IMR-90 (cell line): ENCODE data around the gene TECPR2. TPM values are rescaled to one million over a fixed set of nuclear protein-coding genes. Genes with fewer than 3 reads are reported as not detected.

Source experiments
- ATAC-seq: fragments of 200-7000 bp; cut with Tn5 transposase; 2 replicates; pipeline ENCODE4 v1.9.1; 2020; ENCODE audit warnings: low read depth, mild to moderate bottlenecking, moderate library complexity
- BruUV-seq: library from RNA; stranded (reverse); fragments of 400-500 nt; replicated peaks from 2 replicates; lab custom pipeline; 2021; lab: Mats Ljungman, UMichigan
- CTCF ChIA-PET: fragments of 300-600 bp; formaldehyde crosslinking; extraction: SDS; loops from one replicate; lab custom pipeline; 2021; ENCODE audit warnings: antibody characterized with exemption; lab: Yijun Ruan, JAX
- POLR2A ChIA-PET: fragments of 300-600 bp; sonication (Branson Sonifier 250); formaldehyde crosslinking; loops from one replicate; lab custom pipeline; 2022; ENCODE audit warnings: antibody characterized with exemption; ENCODE audit not compliant: unreplicated experiment; lab: Charles Lee
- DNase-seq: peaks from one replicate; pipeline ENCODE4 v3.0.0; 2013
- H2AFZ ChIP-seq: replicated peaks from 2 replicates; pipeline ENCODE3; 2013; ENCODE audit warnings: low read length, mild to moderate bottlenecking; ENCODE audit not compliant: poor library complexity
- H2AK5ac ChIP-seq: 2 replicates; pipeline ENCODE4 v1.6.1; 2013; ENCODE audit warnings: low read depth, low read length, inconsistent platforms
- H2AK9ac ChIP-seq: replicated peaks from 2 replicates; pipeline ENCODE3; 2013; ENCODE audit warnings: mild to moderate bottlenecking, low read depth, low read length, moderate library complexity; ENCODE audit not compliant: poor library complexity
- H2BK120ac ChIP-seq: 2 replicates; pipeline ENCODE4 v1.6.1; 2013; ENCODE audit warnings: low read depth, low read length, inconsistent platforms
- H2BK15ac ChIP-seq: 3 replicates; pipeline ENCODE4 v1.6.1; 2013; ENCODE audit warnings: low read depth, low read length, inconsistent platforms
- H2BK20ac ChIP-seq: 2 replicates; pipeline ENCODE4 v1.6.1; 2013; ENCODE audit warnings: low read depth, mild to moderate bottlenecking, inconsistent platforms, low read length, moderate library complexity
- H2BK5ac ChIP-seq: 2 replicates; pipeline ENCODE4 v1.6.1; 2013; ENCODE audit warnings: mild to moderate bottlenecking, low read depth, low read length, inconsistent platforms; ENCODE audit not compliant: poor library complexity, severe bottlenecking
- H3K14ac ChIP-seq: replicated peaks from 2 replicates; pipeline ENCODE4 v1.6.1; 2013; ENCODE audit warnings: low read depth, low read length, inconsistent platforms
- H3K18ac ChIP-seq: 2 replicates; pipeline ENCODE4 v1.6.1; 2013; ENCODE audit warnings: low read depth, low read length, control low read depth
- H3K23ac ChIP-seq: 2 replicates; pipeline ENCODE4 v1.6.1; 2013; ENCODE audit warnings: low read depth, low read length, inconsistent platforms
- H3K27ac ChIP-seq: 2 replicates; pipeline ENCODE4 v1.5.1; 2013; ENCODE audit warnings: mild to moderate bottlenecking, control low read depth, low read length; ENCODE audit not compliant: insufficient read depth
- H3K27me3 ChIP-seq: 2 replicates; pipeline ENCODE4 v1.6.1; 2013; ENCODE audit warnings: low read length; ENCODE audit not compliant: control insufficient read depth, insufficient read depth
- H3K36me3 ChIP-seq: 2 replicates; pipeline ENCODE4 v1.6.1; 2013; ENCODE audit warnings: low read length, mixed read lengths; ENCODE audit not compliant: control insufficient read depth, insufficient read depth
- H3K4ac ChIP-seq: 2 replicates; pipeline ENCODE4 v1.6.1; 2013; ENCODE audit warnings: low read depth, low read length, inconsistent platforms
- H3K4me1 ChIP-seq: 2 replicates; pipeline ENCODE4 v1.6.1; 2013; ENCODE audit warnings: low read length, mixed read lengths; ENCODE audit not compliant: control insufficient read depth, insufficient read depth
- H3K4me2 ChIP-seq: 2 replicates; pipeline ENCODE4 v1.6.1; 2013; ENCODE audit warnings: low read depth, mild to moderate bottlenecking, control low read depth, low read length, moderate library complexity
- H3K4me3 ChIP-seq: 2 replicates; pipeline ENCODE4 v1.5.1; 2013; ENCODE audit warnings: low read depth, mild to moderate bottlenecking, control low read depth, low read length, moderate library complexity; ENCODE audit not compliant: insufficient read depth
- H3K56ac ChIP-seq: 2 replicates; pipeline ENCODE4 v1.6.1; 2013; ENCODE audit warnings: low read length, inconsistent platforms; ENCODE audit not compliant: insufficient read depth; ENCODE audit errors: extremely low read depth
- H3K79me1 ChIP-seq, 2 experiments: 2 replicates each; pipeline ENCODE4 v1.6.1; 2013; ENCODE audit warnings: low read length in 2 of 2, inconsistent platforms in 1 of 2, low read depth in 1 of 2
- H3K9ac ChIP-seq: 2 replicates; pipeline ENCODE4 v1.6.1; 2013; ENCODE audit warnings: low read depth, low read length, control low read depth
- H3K9me1 ChIP-seq: 2 replicates; pipeline ENCODE4 v1.6.1; 2013; ENCODE audit warnings: low read length, inconsistent platforms; ENCODE audit not compliant: insufficient read depth
- H3K9me3 ChIP-seq: 2 replicates; pipeline ENCODE4 v1.6.1; 2013; ENCODE audit warnings: low read length; ENCODE audit not compliant: control insufficient read depth, insufficient read depth
- H4K20me1 ChIP-seq: 2 replicates; pipeline ENCODE4 v1.6.1; 2013; ENCODE audit warnings: low read length, inconsistent platforms; ENCODE audit not compliant: insufficient read depth
- H4K5ac ChIP-seq: 2 replicates; pipeline ENCODE4 v1.6.1; 2013; ENCODE audit warnings: mild to moderate bottlenecking, low read depth, low read length, control low read depth
- H4K8ac ChIP-seq, 2 experiments: 2 replicates each; pipeline ENCODE4 v1.6.1; 2013; ENCODE audit warnings: low read depth in 2 of 2, low read length in 2 of 2, control low read depth in 1 of 2, inconsistent platforms in 1 of 2
- H4K91ac ChIP-seq: 2 replicates; pipeline ENCODE4 v1.6.1; 2013; ENCODE audit warnings: low read depth, low read length, inconsistent platforms; ENCODE audit not compliant: insufficient read depth
- CHD1 ChIP-seq: IDR thresholded peaks from 2 replicates; pipeline ENCODE4 v1.6.1; 2012; ENCODE audit warnings: low read depth, low read length, improper control_type of control experiment
- FOS ChIP-seq: fragments of 150-350 bp; IDR thresholded peaks from 2 replicates; pipeline ENCODE4 v1.6.1; 2016; ENCODE audit warnings: low read depth, low read length
- MAZ ChIP-seq: IDR thresholded peaks from 2 replicates; pipeline ENCODE4 v1.6.1; 2012; ENCODE audit warnings: low read depth, mild to moderate bottlenecking, low read length, improper control_type of control experiment, moderate library complexity, borderline replicate concordance
- RAD21 ChIP-seq: IDR thresholded peaks from 2 replicates; pipeline ENCODE4 v1.6.1; 2012; ENCODE audit warnings: low read length, improper control_type of control experiment
- RFX5 ChIP-seq: IDR thresholded peaks from 2 replicates; pipeline ENCODE4 v1.8.0; 2012; ENCODE audit warnings: low read depth, mild to moderate bottlenecking, low read length, moderate library complexity
- SMC3 ChIP-seq: fragments of 150-350 bp; IDR thresholded peaks from 2 replicates; pipeline ENCODE4 v1.6.1; 2016; ENCODE audit warnings: low read depth, mild to moderate bottlenecking, antibody characterized with exemption, low read length, moderate library complexity
- WGBS, 2 experiments: methylation state at CpG; one replicate each; pipeline versions ENCODE4 v1.1.5 to v1.1.7; 2013; ENCODE audit warnings: missing lambda C conversion rate in 2 of 2; ENCODE audit not compliant: insufficient read length in 1 of 2; ENCODE audit errors: extremely low coverage in 2 of 2; 5-methylcytosine and 5-hydroxymethylcytosine counted together
- dilution Hi-C: fragments of 300-500 bp; cut with HindIII; formaldehyde crosslinking; loops from one replicate; pipeline ENCODE4 v1.14.3; 2018; ENCODE audit warnings: low sequenced_read_pairs; ENCODE audit not compliant: unreplicated experiment
- in situ Hi-C: fragments of 300-500 bp; cut with MboI; formaldehyde crosslinking; loops from 3 replicates; pipeline ENCODE4 v1.14.3; 2019; ENCODE audit warnings: low sequenced_read_pairs, inconsistent platforms, mixed read lengths
- intact Hi-C: fragments of 100-400 bp; cut with micrococcal nuclease; formaldehyde crosslinking; loops from 2 replicates; pipeline ENCODE4 v1.10.0; 2022
- polyA plus RNA-seq, 3 experiments: library from polyadenylated mRNA; depleted of rRNA; stranded (reverse); fragments of >200 nt; gene quantifications; 2 replicates each; pipeline ENCODE4 v1.2.3, GENCODE V29; 2012; ENCODE audit warnings: low replicate concordance in 1 of 3
- total RNA-seq: library from RNA; depleted of rRNA; stranded (reverse); fragments of >200 nt; gene quantifications from 2 replicates; pipeline ENCODE4 v1.2.3, GENCODE V29; 2012
- TF ChIP-seq, protein P1 (sequence below): fragments of 150-350 bp; IDR thresholded peaks from 2 replicates; pipeline ENCODE4 v1.6.1; 2016; ENCODE audit warnings: low read depth, mild to moderate bottlenecking, low read length, moderate library complexity, borderline replicate concordance
- TF ChIP-seq, protein P2 (sequence below): fragments of 150-350 bp; IDR thresholded peaks from 2 replicates; pipeline ENCODE4 v1.6.1; 2017; ENCODE audit warnings: mild to moderate bottlenecking, antibody characterized with exemption, low read length, low read depth
- TF ChIP-seq, protein P3 (sequence below): conservative IDR thresholded peaks from 2 replicates; pipeline ENCODE4 v1.5.1; 2012; ENCODE audit warnings: mild to moderate bottlenecking, low read depth, low read length, improper control_type of control experiment

Gene TECPR2
- total and polyA plus RNA-seq, 2 of the 4 experiments (the other 2 are of a cell fraction) = 9.5 to 11.7 TPM

DNA sequence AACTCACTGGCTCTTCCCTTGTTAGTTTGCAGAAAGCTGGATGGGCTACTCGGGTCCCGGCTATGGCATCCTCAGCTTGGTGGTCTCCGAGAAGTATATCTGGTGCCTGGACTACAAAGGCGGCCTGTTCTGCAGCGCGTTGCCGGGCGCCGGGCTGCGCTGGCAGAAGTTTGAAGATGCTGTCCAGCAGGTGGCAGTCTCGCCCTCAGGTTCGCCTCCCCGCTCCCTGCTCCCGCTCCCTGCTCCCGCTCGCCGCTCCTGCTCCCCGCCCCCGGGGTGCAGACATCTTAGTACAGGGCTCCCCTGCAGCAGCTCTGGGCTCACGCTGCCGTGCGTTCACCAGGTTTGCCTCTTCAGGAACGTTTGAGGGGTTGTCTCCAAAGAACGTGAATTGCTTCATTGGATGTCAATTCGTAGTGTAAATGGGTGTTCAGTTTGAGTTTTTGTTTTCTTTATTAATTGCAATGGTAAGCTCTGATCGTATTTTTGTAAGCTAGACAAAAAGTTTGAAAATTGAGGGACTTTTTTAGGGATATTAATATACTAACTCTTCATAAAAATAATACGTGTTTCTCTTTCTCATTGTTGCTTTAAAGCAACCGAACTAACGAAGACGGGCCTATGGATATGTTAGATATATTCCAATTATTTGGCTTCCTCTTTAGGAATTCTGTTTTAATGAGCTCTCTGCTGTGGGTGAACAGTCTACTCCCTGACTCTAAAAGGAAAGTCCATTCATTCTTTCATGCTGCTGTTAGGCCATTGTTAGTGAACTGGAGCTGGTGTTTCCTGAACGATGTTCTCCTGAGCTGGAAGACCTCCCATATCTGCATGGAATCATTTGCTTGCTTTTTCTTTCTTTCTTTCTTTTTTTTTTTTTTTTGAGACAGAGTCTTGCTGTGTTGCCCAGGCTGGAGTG, 75.5 kb downstream of the TECPR2 start:
- ChIA-PET CTCF (interaction anchor here (0.6 to 1.6 kb wide), 12 partner anchors 8 to 259 kb away, joined by 3 to 11 read pairs (median 4); partner anchors contain the start of gene ANKRD9), POLR2A (no interaction called here)
- Histone ChIP-seq H3K27me3 (no peaks in the 10 kb centered on the region), H2BK15ac (no peak overlapping the region), H3K4me3 (no peak overlapping the region), H3K9me1 (peaks cover under 1% of the 10 kb centered on the region; the same call in 1 of the 2 replicates), H3K4me2 (peak overlapping the region; percentile 91), H3K36me3 (peaks cover 26% of the 10 kb centered on the region), H3K4me1 (no peaks in the 10 kb centered on the region), H3K56ac (no peak overlapping the region), H3K9ac (no peak overlapping the region), H3K23ac (no peak overlapping the region), H4K20me1 (no peaks in the 10 kb centered on the region; the same call in 1 of the 2 replicates), H3K79me1 (0 out of 4 replicates have a peak, but pooled peaks cover 0 to 6% of the 10 kb centered on the region in 2 experiments), H2AFZ (peak overlapping the region; percentile 92), H2BK20ac (no peak overlapping the region), H4K8ac (peak overlapping the region in 1 of 2 experiments; percentile 88; a peak in 2 of 4 replicates), H3K14ac (no peak overlapping the region), H4K5ac (no peak overlapping the region), H4K91ac (no peak overlapping the region), H2BK120ac (no peak overlapping the region), H3K27ac (no peak overlapping the region), H2AK9ac (peak overlapping the region; percentile 84), H3K9me3 (no peaks in the 10 kb centered on the region), H3K4ac (peak overlapping the region; percentile 69; the same call in 1 of the 2 replicates), H2BK5ac (no peak overlapping the region), H2AK5ac (no peak overlapping the region), H3K18ac (no peak overlapping the region)
- 11% methylated on average over 10 of the region's 31 CpGs; no CpG with 5 or more reads in 1 of the 2 experiments for WGBS, 2 experiments
- BruUV-seq = no TSS peak
- ATAC-seq = peak; percentile 100
- dilution Hi-C loops (no loop called here), in situ Hi-C loops (no loop called here), intact Hi-C loops (loop anchor here (1.0 to 10.0 kb wide), 4 partner anchors 78 to 479 kb away; partner anchors contain the start of gene RCOR1)
- TF ChIP-seq, protein P1, sequence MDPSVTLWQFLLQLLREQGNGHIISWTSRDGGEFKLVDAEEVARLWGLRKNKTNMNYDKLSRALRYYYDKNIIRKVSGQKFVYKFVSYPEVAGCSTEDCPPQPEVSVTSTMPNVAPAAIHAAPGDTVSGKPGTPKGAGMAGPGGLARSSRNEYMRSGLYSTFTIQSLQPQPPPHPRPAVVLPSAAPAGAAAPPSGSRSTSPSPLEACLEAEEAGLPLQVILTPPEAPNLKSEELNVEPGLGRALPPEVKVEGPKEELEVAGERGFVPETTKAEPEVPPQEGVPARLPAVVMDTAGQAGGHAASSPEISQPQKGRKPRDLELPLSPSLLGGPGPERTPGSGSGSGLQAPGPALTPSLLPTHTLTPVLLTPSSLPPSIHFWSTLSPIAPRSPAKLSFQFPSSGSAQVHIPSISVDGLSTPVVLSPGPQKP = no peak
- TF ChIP-seq FOS = no peak
- no peak for TF ChIP-seq RFX5
- peak; percentile 93 for TF ChIP-seq MAZ
- TF ChIP-seq, protein P2, sequence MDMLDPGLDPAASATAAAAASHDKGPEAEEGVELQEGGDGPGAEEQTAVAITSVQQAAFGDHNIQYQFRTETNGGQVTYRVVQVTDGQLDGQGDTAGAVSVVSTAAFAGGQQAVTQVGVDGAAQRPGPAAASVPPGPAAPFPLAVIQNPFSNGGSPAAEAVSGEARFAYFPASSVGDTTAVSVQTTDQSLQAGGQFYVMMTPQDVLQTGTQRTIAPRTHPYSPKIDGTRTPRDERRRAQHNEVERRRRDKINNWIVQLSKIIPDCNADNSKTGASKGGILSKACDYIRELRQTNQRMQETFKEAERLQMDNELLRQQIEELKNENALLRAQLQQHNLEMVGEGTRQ = no peak
- peak; percentile 88 for TF ChIP-seq RAD21
- peak; percentile 83 for TF ChIP-seq SMC3
- TF ChIP-seq, protein P3, sequence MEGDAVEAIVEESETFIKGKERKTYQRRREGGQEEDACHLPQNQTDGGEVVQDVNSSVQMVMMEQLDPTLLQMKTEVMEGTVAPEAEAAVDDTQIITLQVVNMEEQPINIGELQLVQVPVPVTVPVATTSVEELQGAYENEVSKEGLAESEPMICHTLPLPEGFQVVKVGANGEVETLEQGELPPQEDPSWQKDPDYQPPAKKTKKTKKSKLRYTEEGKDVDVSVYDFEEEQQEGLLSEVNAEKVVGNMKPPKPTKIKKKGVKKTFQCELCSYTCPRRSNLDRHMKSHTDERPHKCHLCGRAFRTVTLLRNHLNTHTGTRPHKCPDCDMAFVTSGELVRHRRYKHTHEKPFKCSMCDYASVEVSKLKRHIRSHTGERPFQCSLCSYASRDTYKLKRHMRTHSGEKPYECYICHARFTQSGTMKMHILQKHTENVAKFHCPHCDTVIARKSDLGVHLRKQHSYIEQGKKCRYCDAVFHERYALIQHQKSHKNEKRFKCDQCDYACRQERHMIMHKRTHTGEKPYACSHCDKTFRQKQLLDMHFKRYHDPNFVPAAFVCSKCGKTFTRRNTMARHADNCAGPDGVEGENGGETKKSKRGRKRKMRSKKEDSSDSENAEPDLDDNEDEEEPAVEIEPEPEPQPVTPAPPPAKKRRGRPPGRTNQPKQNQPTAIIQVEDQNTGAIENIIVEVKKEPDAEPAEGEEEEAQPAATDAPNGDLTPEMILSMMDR = peak; percentile 78
- TF ChIP-seq CHD1 = no peak
- DNase-seq = peak; percentile 75
